ENCODE results near the gene LCOR.

Gene LCOR

DNA sequence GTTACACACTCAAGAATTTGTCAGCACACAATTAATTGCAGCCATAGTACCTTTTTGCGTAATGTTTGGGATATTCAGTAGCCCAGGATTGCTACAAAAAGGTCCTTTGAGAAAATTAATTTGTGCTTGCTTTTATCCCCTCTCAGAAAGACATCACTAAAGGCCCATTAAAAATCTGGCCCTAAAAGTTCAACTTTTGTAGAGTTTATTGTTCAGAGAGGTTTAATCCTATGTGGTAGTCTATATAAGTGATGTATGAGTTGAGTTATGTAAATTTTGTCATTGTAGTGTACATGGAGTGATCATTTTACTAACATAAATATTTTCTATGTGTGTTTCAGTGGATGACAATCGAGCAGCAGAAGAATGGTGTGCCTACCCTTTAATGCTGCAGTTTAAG is 126.0 kb downstream of the LCOR start:
- H3K79me2 ChIP-seq (ENCODE audit: low read length): no peaks in the 10 kb centered on the region
- H3K4me3 ChIP-seq (ENCODE audit: low read length): no peak overlapping the region
- no peak overlapping the region for H3K27ac ChIP-seq (ENCODE audit: low read length)
- no peaks in the 10 kb centered on the region for H3K9me2 ChIP-seq (replicated peaks; ENCODE audit: insufficient read depth, low read length)
- TF ChIP-seq EZH2phosphoT487 (IDR thresholded peaks at IDR 0.05; ENCODE audit: low read length): no peak
- TF ChIP-seq, protein P1, sequence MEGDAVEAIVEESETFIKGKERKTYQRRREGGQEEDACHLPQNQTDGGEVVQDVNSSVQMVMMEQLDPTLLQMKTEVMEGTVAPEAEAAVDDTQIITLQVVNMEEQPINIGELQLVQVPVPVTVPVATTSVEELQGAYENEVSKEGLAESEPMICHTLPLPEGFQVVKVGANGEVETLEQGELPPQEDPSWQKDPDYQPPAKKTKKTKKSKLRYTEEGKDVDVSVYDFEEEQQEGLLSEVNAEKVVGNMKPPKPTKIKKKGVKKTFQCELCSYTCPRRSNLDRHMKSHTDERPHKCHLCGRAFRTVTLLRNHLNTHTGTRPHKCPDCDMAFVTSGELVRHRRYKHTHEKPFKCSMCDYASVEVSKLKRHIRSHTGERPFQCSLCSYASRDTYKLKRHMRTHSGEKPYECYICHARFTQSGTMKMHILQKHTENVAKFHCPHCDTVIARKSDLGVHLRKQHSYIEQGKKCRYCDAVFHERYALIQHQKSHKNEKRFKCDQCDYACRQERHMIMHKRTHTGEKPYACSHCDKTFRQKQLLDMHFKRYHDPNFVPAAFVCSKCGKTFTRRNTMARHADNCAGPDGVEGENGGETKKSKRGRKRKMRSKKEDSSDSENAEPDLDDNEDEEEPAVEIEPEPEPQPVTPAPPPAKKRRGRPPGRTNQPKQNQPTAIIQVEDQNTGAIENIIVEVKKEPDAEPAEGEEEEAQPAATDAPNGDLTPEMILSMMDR (IDR thresholded peaks at IDR 0.05; ENCODE audit: low read length): no peak
- TF ChIP-seq EZH2 (optimal IDR thresholded peaks at IDR 0.05; ENCODE audit: low read depth, low read length): no peak
- DNase-seq: no peak
- H3K4me2 ChIP-seq (ENCODE audit: low read depth, low read length): no peak overlapping the region
- H3K27me3 ChIP-seq (replicated peaks; ENCODE audit: insufficient read depth, low read length): no peaks in the 10 kb centered on the region
- no peaks in the 10 kb centered on the region for H4K20me1 ChIP-seq (ENCODE audit: insufficient read depth, low read length)
- H3K4me1 ChIP-seq (ENCODE audit: low read length): no peaks in the 10 kb centered on the region
- H3K9me3 ChIP-seq (replicated peaks; ENCODE audit: insufficient read depth, low read length): no peaks in the 10 kb centered on the region
- H3F3A ChIP-seq (ENCODE audit: insufficient read depth, low read length): no peaks in the 10 kb centered on the region
- no peak overlapping the region for H3K9ac ChIP-seq (ENCODE audit: low read length)
- no peak overlapping the region for H2AFZ ChIP-seq (ENCODE audit: low read length)
- H3K36me3 ChIP-seq (replicated peaks; ENCODE audit: insufficient read depth, low read length): no peaks in the 10 kb centered on the region

DNA sequence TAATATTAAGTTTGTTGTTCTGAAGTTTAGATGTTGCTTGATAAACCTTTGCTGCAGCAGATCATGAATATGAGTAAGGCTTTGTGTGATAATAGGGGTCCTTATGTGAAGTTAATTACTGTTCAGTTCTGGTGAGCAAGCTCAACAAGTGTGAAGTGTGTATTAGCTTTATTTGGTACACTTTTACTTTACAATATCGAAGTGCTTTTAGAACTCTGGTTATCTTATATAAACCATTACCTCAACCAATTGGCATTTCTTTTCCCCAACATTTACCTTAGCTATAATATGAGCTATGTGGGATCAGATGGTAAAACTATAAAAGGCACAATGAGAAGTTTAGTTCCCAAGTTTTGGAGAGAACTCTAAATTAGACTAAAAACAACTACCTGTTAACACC is 127.6 kb downstream of the LCOR start:
- no peak overlapping the region for H3K4me2 ChIP-seq (ENCODE audit: low read depth, low read length)

DNA sequence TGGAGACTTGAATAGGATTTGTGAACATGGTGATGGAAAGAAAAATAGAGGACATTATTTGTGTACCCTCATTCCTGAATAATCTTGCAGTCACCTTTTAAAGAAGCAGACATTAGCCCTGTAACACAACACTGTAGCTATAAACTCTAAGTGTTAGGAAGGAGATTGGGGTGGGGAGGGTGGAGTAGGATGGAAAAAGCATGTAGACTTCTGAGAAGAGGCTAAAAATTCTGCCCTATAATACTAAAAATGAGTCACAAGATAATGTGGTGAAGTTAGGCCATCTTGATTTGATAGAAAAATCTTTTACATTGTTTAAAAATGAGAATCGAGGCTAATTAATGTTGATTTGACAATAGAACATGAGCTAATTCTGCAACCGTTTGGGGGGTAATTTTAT is 128.8 kb downstream of the LCOR start:
- Histone ChIP-seq H3K9ac (ENCODE audit: low read length) (no peak overlapping the region), H3K27ac (ENCODE audit: low read length) (no peak overlapping the region)

More for the DNA sequence above, 127.6 kb downstream of the LCOR start:
- Histone ChIP-seq H4K20me1 (ENCODE audit: insufficient read depth, low read length) (no peaks in the 10 kb centered on the region), H3K27ac (ENCODE audit: low read length) (no peak overlapping the region), H3K9me3 (replicated peaks; ENCODE audit: insufficient read depth, low read length) (no peaks in the 10 kb centered on the region), H3K79me2 (ENCODE audit: low read length) (no peaks in the 10 kb centered on the region), H3K4me1 (ENCODE audit: low read length) (no peaks in the 10 kb centered on the region), H3K4me3 (ENCODE audit: low read length) (no peak overlapping the region), H3K9ac (ENCODE audit: low read length) (no peak overlapping the region), H3K27me3 (replicated peaks; ENCODE audit: insufficient read depth, low read length) (no peaks in the 10 kb centered on the region), H3K9me2 (replicated peaks; ENCODE audit: insufficient read depth, low read length) (no peaks in the 10 kb centered on the region), H2AFZ (ENCODE audit: low read length) (no peak overlapping the region), H3K36me3 (replicated peaks; ENCODE audit: insufficient read depth, low read length) (no peaks in the 10 kb centered on the region), H3F3A (ENCODE audit: insufficient read depth, low read length) (no peaks in the 10 kb centered on the region)
- TF ChIP-seq EZH2 (optimal IDR thresholded peaks at IDR 0.05; ENCODE audit: low read depth, low read length) (no peak), EZH2phosphoT487 (IDR thresholded peaks at IDR 0.05; ENCODE audit: low read length) (no peak)
- TF ChIP-seq, protein P1 (IDR thresholded peaks at IDR 0.05; ENCODE audit: low read length): no peak
- no peak for DNase-seq

More for the DNA sequence above, 128.8 kb downstream of the LCOR start:
- Histone ChIP-seq H4K20me1 (ENCODE audit: insufficient read depth, low read length) (no peaks in the 10 kb centered on the region), H3K4me1 (ENCODE audit: low read length) (no peaks in the 10 kb centered on the region), H3K27me3 (replicated peaks; ENCODE audit: insufficient read depth, low read length) (no peaks in the 10 kb centered on the region), H3F3A (ENCODE audit: insufficient read depth, low read length) (no peaks in the 10 kb centered on the region), H3K9me2 (replicated peaks; ENCODE audit: insufficient read depth, low read length) (no peaks in the 10 kb centered on the region), H3K4me2 (ENCODE audit: low read depth, low read length) (no peak overlapping the region), H3K79me2 (ENCODE audit: low read length) (no peaks in the 10 kb centered on the region), H3K36me3 (replicated peaks; ENCODE audit: insufficient read depth, low read length) (no peaks in the 10 kb centered on the region), H3K4me3 (ENCODE audit: low read length) (no peak overlapping the region), H3K9me3 (replicated peaks; ENCODE audit: insufficient read depth, low read length) (no peaks in the 10 kb centered on the region), H2AFZ (ENCODE audit: low read length) (no peak overlapping the region)
- TF ChIP-seq EZH2 (optimal IDR thresholded peaks at IDR 0.05; ENCODE audit: low read depth, low read length) (no peak), EZH2phosphoT487 (IDR thresholded peaks at IDR 0.05; ENCODE audit: low read length) (no peak)
- TF ChIP-seq, protein P1 (IDR thresholded peaks at IDR 0.05; ENCODE audit: low read length): no peak
- no peak for DNase-seq
